GM12878 (cell line): ENCODE results near the gene KCTD16.

Experiments
- CREM ChIP-seq: IDR thresholded peaks from 2 replicates; pipeline ENCODE4 v1.6.1; 2014; ENCODE audit warnings: antibody characterized with exemption, low read depth
- ELK1 ChIP-seq: IDR thresholded peaks from 2 replicates; pipeline ENCODE4 v1.6.1; 2012; ENCODE audit warnings: low read depth, low read length, improper control_type of control experiment
- EP300 ChIP-seq, 2 experiments: fragments of 150-350 bp in 1 of 2; IDR thresholded peaks; 2 replicates each; pipeline ENCODE4 v1.6.1; 2011 to 2012; ENCODE audit warnings: low read depth in 2 of 2, low read length in 2 of 2, borderline replicate concordance in 1 of 2, improper control_type of control experiment in 1 of 2, inconsistent platforms in 1 of 2; ENCODE audit not compliant: control insufficient read depth in 1 of 2
- EZH2 ChIP-seq: IDR thresholded peaks from 2 replicates; pipeline ENCODE4 v1.6.1; 2012; ENCODE audit warnings: low read depth, mild to moderate bottlenecking, control low read depth, inconsistent platforms, low read length, borderline replicate concordance; ENCODE audit not compliant: control insufficient read depth
- FOXM1 ChIP-seq: IDR thresholded peaks from 2 replicates; pipeline ENCODE4 v1.6.1; 2012; ENCODE audit warnings: low read depth, mild to moderate bottlenecking, inconsistent platforms, low read length, moderate library complexity
- GABPA ChIP-seq: IDR thresholded peaks from 2 replicates; pipeline ENCODE4 v1.6.1; 2014; ENCODE audit warnings: antibody characterized with exemption, low read depth, mild to moderate bottlenecking, inconsistent platforms
- KDM1A ChIP-seq: fragments of 200-600 bp; sonication (generic); IDR thresholded peaks from 2 replicates; pipeline ENCODE4 v1.6.1; 2016; ENCODE audit warnings: borderline replicate concordance
- MYC ChIP-seq: IDR thresholded peaks from 2 replicates; pipeline ENCODE4 v1.6.1; 2011; ENCODE audit warnings: mild to moderate bottlenecking, low read length, moderate library complexity, inconsistent platforms; ENCODE audit not compliant: insufficient read depth, insufficient replicate concordance, insufficient read length, severe bottlenecking
- NR2C2 ChIP-seq: IDR thresholded peaks from 2 replicates; pipeline ENCODE4 v1.6.1; 2011; ENCODE audit warnings: borderline replicate concordance, low read depth; ENCODE audit not compliant: control insufficient read depth, insufficient read length
- TF ChIP-seq, protein P1 (sequence below): fragments of 150-350 bp; IDR thresholded peaks from 2 replicates; pipeline ENCODE4 v1.6.1; 2016; ENCODE audit warnings: low read depth, low read length
- TF ChIP-seq, protein P2 (sequence below), 3 experiments: IDR thresholded peaks in 2 of 3; conservative IDR thresholded peaks in 1 of 3; 2 replicates each; pipeline ENCODE4 v1.5.1; 2011; ENCODE audit warnings: low read depth in 3 of 3, low read length in 3 of 3, mild to moderate bottlenecking in 3 of 3, control low read depth in 2 of 3, moderate library complexity in 2 of 3, inconsistent platforms in 1 of 3, mixed read lengths in 1 of 3; ENCODE audit not compliant: control insufficient read depth in 2 of 3, insufficient read depth in 1 of 3; ENCODE audit errors: extremely low read depth in 1 of 3

DNA sequence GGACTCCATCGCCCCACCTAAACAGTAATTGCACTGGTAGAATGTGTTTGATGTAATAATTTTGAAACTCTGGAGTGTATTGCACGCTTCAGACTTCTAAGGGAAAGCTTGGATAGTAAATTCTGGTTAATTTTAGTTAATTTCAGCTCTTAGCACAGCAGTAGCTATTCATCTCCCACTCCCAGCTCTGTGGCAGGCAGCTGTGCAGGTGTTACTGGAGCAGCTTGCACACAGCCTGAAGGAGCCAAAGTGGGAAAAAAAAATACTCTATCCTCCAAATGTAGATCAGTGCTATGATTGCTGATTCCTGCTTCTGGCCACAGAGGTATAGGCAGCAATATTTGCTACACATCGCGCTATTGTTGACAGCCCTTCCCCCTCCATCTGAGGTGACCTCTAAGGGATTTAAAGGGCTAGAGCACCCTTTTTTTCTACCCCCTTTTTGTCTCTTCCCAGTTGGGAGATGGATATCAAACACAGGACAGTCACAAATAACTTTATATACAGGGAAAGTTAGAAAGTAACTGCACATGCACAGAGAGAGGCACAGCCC, 97.4 kb downstream of the KCTD16 start:
- TF ChIP-seq ELK1 = no peak
- no peak for TF ChIP-seq NR2C2
- no peak for TF ChIP-seq CREM
- TF ChIP-seq FOXM1 = no peak
- no peak for TF ChIP-seq EP300 (IDR thresholded peaks at IDR 0.05; ENCODE audit: borderline replicate concordance in 1 of 2, control insufficient read depth in 1 of 2, low read depth in 2 of 2, low read length in 2 of 2)
- TF ChIP-seq GABPA = no peak
- no peak for TF ChIP-seq KDM1A
- TF ChIP-seq MYC = no peak
- TF ChIP-seq, protein P1, sequence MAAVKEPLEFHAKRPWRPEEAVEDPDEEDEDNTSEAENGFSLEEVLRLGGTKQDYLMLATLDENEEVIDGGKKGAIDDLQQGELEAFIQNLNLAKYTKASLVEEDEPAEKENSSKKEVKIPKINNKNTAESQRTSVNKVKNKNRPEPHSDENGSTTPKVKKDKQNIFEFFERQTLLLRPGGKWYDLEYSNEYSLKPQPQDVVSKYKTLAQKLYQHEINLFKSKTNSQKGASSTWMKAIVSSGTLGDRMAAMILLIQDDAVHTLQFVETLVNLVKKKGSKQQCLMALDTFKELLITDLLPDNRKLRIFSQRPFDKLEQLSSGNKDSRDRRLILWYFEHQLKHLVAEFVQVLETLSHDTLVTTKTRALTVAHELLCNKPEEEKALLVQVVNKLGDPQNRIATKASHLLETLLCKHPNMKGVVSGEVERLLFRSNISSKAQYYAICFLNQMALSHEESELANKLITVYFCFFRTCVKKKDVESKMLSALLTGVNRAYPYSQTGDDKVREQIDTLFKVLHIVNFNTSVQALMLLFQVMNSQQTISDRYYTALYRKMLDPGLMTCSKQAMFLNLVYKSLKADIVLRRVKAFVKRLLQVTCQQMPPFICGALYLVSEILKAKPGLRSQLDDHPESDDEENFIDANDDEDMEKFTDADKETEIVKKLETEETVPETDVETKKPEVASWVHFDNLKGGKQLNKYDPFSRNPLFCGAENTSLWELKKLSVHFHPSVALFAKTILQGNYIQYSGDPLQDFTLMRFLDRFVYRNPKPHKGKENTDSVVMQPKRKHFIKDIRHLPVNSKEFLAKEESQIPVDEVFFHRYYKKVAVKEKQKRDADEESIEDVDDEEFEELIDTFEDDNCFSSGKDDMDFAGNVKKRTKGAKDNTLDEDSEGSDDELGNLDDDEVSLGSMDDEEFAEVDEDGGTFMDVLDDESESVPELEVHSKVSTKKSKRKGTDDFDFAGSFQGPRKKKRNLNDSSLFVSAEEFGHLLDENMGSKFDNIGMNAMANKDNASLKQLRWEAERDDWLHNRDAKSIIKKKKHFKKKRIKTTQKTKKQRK = no peak
- TF ChIP-seq, protein P2, sequence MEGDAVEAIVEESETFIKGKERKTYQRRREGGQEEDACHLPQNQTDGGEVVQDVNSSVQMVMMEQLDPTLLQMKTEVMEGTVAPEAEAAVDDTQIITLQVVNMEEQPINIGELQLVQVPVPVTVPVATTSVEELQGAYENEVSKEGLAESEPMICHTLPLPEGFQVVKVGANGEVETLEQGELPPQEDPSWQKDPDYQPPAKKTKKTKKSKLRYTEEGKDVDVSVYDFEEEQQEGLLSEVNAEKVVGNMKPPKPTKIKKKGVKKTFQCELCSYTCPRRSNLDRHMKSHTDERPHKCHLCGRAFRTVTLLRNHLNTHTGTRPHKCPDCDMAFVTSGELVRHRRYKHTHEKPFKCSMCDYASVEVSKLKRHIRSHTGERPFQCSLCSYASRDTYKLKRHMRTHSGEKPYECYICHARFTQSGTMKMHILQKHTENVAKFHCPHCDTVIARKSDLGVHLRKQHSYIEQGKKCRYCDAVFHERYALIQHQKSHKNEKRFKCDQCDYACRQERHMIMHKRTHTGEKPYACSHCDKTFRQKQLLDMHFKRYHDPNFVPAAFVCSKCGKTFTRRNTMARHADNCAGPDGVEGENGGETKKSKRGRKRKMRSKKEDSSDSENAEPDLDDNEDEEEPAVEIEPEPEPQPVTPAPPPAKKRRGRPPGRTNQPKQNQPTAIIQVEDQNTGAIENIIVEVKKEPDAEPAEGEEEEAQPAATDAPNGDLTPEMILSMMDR (IDR thresholded peaks at IDR 0.05 in 2 of 3, conservative IDR thresholded peaks at IDR 0.05 in 1 of 3; ENCODE audit: control insufficient read depth in 2 of 3, extremely low read depth in 1 of 3, insufficient read depth in 1 of 3, low read depth in 3 of 3, low read length in 3 of 3) = no peak
- TF ChIP-seq EZH2 = no peak
